Transverse colon (tissue), 4 donors: ENCODE results near the gene FAM228B.

ENCODE experiments used
- EP300 ChIP-seq: sonication (generic); formaldehyde crosslinking; IDR thresholded peaks from one replicate; pipeline ENCODE4 v1.6.1; 2017; ENCODE audit warnings: antibody characterized with exemption, low read depth
- POLR2AphosphoS5 ChIP-seq, 3 donors: sonication (generic); formaldehyde crosslinking; IDR thresholded peaks; one replicate each; pipeline ENCODE4 v1.6.1; 2016; ENCODE audit warnings: antibody characterized with exemption in 3 of 3
- TF ChIP-seq, protein P1 (sequence below), 5 experiments: fragments of 200-600 bp in 3 of 5; fragments of 450-650 bp in 2 of 5; sonication (generic) in 3 of 5; IDR thresholded peaks; 1 replicate in 2 of 5; 2 replicates in 3 of 5; pipeline ENCODE4 v1.5.1; 2016 to 2017; ENCODE audit warnings: antibody characterized with exemption in 5 of 5, inconsistent platforms in 3 of 5, mild to moderate bottlenecking in 2 of 5, moderate library complexity in 1 of 5

DNA sequence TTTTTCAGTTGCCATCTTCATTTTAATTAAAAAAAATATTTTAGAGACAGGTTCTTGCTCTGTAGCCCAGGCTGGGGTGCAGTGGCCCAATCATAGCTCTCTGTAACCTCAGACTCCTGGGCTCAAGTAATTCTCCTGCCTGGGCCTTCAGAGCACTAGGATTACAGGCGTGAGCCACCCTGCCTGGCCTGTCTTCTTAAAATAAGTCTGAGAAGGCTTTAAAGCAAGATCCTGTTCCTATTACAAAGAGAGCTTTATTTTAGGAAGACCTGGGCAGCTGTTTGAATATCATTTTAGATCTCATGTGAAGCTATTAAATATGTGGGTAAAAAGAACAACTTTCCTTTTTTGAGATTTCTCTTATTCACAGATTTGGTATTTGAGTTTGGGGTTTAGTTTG lies 53.1 kb downstream of the FAM228B start:
- TF ChIP-seq, protein P1, sequence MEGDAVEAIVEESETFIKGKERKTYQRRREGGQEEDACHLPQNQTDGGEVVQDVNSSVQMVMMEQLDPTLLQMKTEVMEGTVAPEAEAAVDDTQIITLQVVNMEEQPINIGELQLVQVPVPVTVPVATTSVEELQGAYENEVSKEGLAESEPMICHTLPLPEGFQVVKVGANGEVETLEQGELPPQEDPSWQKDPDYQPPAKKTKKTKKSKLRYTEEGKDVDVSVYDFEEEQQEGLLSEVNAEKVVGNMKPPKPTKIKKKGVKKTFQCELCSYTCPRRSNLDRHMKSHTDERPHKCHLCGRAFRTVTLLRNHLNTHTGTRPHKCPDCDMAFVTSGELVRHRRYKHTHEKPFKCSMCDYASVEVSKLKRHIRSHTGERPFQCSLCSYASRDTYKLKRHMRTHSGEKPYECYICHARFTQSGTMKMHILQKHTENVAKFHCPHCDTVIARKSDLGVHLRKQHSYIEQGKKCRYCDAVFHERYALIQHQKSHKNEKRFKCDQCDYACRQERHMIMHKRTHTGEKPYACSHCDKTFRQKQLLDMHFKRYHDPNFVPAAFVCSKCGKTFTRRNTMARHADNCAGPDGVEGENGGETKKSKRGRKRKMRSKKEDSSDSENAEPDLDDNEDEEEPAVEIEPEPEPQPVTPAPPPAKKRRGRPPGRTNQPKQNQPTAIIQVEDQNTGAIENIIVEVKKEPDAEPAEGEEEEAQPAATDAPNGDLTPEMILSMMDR (IDR thresholded peaks at IDR 0.05), result no peak
- no peak for TF ChIP-seq POLR2AphosphoS5 (IDR thresholded peaks at IDR 0.05)
- no peak for TF ChIP-seq EP300
